Type B pancreatic cell (in vitro differentiated cells): ENCODE results near the gene QKI. TPM values are rescaled to one million over a fixed set of nuclear protein-coding genes. Genes with fewer than 3 reads are reported as not detected.

Experiments
- DNase-seq: peaks from one replicate; pipeline ENCODE4 v3.0.0; 2021; ENCODE audit warnings: mixed read lengths; ENCODE audit not compliant: unreplicated experiment; ENCODE audit errors: extremely low spot score
- H3K27ac Mint-ChIP-seq: 2 replicates; pipeline ENCODE4 v1.8.0; 2021; ENCODE audit warnings: mild to moderate bottlenecking, mixed read lengths
- H3K27me3 Mint-ChIP-seq: 2 replicates; pipeline ENCODE4 v1.8.0; 2021; ENCODE audit warnings: mixed read lengths
- H3K36me3 Mint-ChIP-seq: 2 replicates; pipeline ENCODE4 v1.8.0; 2021; ENCODE audit warnings: mixed read lengths
- H3K4me1 Mint-ChIP-seq: one replicate; pipeline ENCODE4 v1.8.0; 2021; ENCODE audit warnings: mixed read lengths; ENCODE audit not compliant: unreplicated experiment
- H3K4me3 Mint-ChIP-seq: 2 replicates; pipeline ENCODE4 v1.8.0; 2021; ENCODE audit warnings: mild to moderate bottlenecking, mixed read lengths
- H3K9me3 Mint-ChIP-seq: 2 replicates; pipeline ENCODE4 v1.8.0; 2021; ENCODE audit warnings: mixed read lengths
- CTCF ChIP-seq: fragments of 200-600 bp; sonication (generic); conservative IDR thresholded peaks from 2 replicates; pipeline ENCODE4 v1.5.0; 2021; ENCODE audit warnings: antibody characterized with exemption, mild to moderate bottlenecking
- total RNA-seq: library from RNA; stranded (reverse); gene quantifications from 2 replicates; pipeline ENCODE4 v1.2.1, GENCODE V29; 2021; ENCODE audit warnings: low replicate concordance

Gene QKI
- total RNA-seq, 1 donor from 2014 or later: 150 TPM

GRCh38 chr6:163457637-163458561 is 43.4 kb downstream of the QKI start:
- no peaks in the 10 kb centered on the region for H3K27me3 Mint-ChIP-seq
- H3K27ac Mint-ChIP-seq: no peak overlapping the region

GRCh38 chr6:163459007-163459406 is 44.5 kb downstream of the QKI start:
- H3K36me3 Mint-ChIP-seq: peaks cover 50% of the 10 kb centered on the region
- H3K4me3 Mint-ChIP-seq: no peak overlapping the region
- TF ChIP-seq CTCF: no peak
- no peak for DNase-seq
- H3K27ac Mint-ChIP-seq: no peak overlapping the region
- H3K27me3 Mint-ChIP-seq: no peaks in the 10 kb centered on the region
- peaks cover 4% of the 10 kb centered on the region for H3K4me1 Mint-ChIP-seq
- no peaks in the 10 kb centered on the region for H3K9me3 Mint-ChIP-seq

More at GRCh38 chr6:163457637-163458561, 43.4 kb downstream of the QKI start:
- H3K4me3 Mint-ChIP-seq: no peak overlapping the region
- no peak for TF ChIP-seq CTCF
- H3K4me1 Mint-ChIP-seq: peaks cover 4% of the 10 kb centered on the region
- H3K9me3 Mint-ChIP-seq: no peaks in the 10 kb centered on the region
- peaks cover 41% of the 10 kb centered on the region for H3K36me3 Mint-ChIP-seq
- no peak for DNase-seq

- no peaks in the 10 kb centered on the region for H3K27me3 Mint-ChIP-seq
- peaks cover 4% of the 10 kb centered on the region for H3K4me1 Mint-ChIP-seq
- no peaks in the 10 kb centered on the region for H3K9me3 Mint-ChIP-seq
- no peak overlapping the region for H3K27ac Mint-ChIP-seq
- H3K36me3 Mint-ChIP-seq: peaks cover 51% of the 10 kb centered on the region
- DNase-seq: no peak
- no peak overlapping the region for H3K4me3 Mint-ChIP-seq
- no peak for TF ChIP-seq CTCF
Observed at GRCh38 chr6:163459536-163459935, 45.0 kb downstream of the QKI start.

- Mint-ChIP-seq H3K27me3 (no peaks in the 10 kb centered on the region), H3K9me3 (no peaks in the 10 kb centered on the region), H3K36me3 (peaks cover 54% of the 10 kb centered on the region), H3K4me3 (peak overlapping the region; percentile 64), H3K27ac (peak overlapping the region; percentile 68), H3K4me1 (peaks cover 4% of the 10 kb centered on the region)
- no peak for TF ChIP-seq CTCF
- no peak for DNase-seq
Observed at GRCh38 chr6:163460307-163460782, 45.8 kb downstream of the QKI start.

GRCh38 chr6:163461696-163462095 is 47.2 kb downstream of the QKI start:
- Mint-ChIP-seq H3K4me1 (peaks cover 4% of the 10 kb centered on the region), H3K36me3 (peaks cover 49% of the 10 kb centered on the region), H3K9me3 (no peaks in the 10 kb centered on the region), H3K27me3 (no peaks in the 10 kb centered on the region), H3K27ac (no peak overlapping the region), H3K4me3 (no peak overlapping the region)
- no peak for TF ChIP-seq CTCF
- no peak for DNase-seq
